Activated CD4-positive, CD25-positive, alpha-beta regulatory T cell treated with anti-CD3 and anti-CD28 coated beads, Interleukin-2, amount 50 U/mL, for 72 hours (primary cell): Measurements from ENCODE around the gene FAM193B.
"Not testable (repeated sequence)": the region's sequence is repeated elsewhere in the genome, so short reads cannot be mapped to it uniquely, and the experiment has no call there.

Source experiments
- DNase-seq: peaks from one replicate; pipeline ENCODE4 v3.0.0; 2021

FAM193B gene

DNA sequence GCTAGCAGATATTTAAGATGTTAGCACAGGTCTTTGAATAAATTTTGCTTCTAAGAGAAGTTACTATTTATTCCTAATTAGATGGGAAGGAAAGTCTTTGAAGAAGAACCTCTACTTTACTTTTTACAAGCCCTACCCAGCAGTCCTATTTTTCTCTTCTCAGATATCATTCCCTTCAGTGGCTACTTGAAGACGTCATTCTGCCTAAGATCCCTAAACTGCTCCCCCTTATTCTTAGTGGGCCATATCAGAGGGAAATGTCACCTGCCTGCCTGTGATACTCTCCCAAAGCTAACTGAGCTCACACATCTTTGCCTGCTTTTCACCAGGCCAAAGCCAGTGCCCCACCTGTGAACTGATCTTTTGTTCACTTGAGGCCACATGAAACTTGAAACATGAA is 21.1 kb upstream of the FAM193B start:
- no peak for DNase-seq

DNA sequence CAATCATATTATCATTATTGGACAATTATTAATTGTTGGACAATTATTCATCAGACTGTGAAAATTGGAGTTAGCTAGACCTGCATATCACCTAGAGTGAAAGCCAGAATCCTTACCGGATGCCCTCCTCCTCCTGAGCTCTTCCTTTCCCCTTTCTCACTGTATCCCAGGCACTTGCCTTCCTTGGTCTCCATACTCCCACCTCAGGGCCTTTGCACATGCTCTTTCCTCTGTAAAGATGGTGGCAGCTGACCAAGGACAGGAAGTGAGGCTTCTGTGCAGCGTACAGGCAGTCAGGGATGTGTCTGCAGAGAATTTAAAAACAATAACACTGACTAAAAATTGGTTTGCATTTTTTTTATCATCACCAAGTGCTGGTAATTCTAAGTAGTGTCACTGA is 15.5 kb upstream of the FAM193B start:
- DNase-seq, result no peak

DNA sequence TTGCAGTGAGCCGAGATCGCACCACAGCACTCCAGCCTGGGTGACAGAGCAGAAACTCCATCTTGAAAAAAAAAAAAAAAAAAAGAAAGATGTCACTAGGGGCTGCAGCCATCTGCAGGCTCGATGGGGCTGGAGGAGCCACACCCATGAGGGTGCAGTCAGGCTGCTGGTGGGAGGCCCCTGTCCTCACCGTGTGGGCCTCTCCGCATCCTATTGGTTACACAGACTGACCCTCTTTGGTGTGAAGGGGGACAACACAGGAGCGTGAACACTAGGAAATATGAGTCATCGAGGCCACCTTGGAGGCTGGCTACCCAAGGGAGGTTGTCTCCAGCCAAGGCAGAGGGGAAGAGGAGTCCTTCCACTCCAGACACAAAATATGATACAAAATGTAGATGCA is 14.0 kb upstream of the FAM193B start:
- no peak for DNase-seq

DNA sequence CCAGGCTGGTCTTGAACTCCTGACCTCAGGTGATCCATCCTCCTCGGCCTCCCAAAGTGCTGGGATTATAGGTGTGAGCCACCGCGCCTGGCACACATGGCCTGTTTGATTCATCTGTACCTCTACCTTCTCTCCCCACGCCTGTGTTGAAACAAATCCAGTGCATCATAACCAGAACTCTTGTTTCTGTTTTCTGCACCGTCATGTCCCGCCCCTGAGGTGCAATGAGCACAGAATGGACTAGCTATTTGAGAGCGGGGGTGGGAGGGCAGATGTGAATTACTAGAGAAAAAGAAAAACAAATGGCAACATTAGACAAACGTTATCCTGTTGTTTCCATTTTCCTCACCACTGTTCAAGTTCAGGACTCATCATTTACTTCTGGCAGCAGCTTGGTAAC is 10.7 kb upstream of the FAM193B start:
- no peak for DNase-seq

DNA sequence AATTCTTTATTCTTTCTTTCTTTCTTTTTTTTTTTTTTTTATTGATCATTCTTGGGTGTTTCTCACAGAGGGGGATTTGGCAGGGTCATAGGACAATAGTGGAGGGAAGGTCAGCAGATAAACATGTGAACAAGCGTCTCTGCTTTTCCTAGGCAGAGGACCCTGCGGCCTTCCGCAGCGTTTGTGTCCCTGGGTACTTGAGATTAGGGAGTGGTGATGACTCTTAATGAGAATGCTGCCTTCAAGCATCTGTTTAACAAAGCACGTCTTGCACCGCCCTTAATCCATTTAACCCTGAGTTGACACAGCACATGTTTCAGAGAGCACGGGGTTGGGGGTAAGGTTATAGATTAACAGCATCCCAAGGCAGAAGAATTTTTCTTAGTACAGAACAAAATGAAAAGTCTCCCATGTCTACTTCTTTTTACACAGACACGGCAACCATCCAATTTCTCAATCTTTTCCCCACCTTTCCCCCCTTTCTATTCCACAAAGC is 5.1 kb upstream of the FAM193B start:
- not testable (repeated sequence) for DNase-seq

DNA sequence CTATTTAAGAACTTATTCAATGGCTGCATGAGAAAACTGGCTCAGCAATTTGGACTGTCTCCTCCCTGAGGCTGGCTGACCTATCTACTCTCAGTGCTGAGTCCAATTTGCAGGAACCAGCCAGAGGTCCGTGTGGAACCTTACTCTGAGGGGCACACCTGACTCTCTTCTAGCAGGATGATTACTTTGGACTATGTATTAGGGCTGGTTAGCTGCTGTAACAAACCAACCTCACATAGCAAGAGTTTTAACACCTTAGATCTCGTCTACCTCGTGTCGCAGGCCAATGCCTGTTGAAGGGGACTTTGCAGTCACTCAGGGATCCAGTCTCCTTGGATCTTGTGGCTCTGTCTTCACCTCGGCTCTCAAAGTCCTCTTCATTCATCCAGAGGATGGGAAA is 3.4 kb upstream of the FAM193B start:
- DNase-seq, result no peak

DNA sequence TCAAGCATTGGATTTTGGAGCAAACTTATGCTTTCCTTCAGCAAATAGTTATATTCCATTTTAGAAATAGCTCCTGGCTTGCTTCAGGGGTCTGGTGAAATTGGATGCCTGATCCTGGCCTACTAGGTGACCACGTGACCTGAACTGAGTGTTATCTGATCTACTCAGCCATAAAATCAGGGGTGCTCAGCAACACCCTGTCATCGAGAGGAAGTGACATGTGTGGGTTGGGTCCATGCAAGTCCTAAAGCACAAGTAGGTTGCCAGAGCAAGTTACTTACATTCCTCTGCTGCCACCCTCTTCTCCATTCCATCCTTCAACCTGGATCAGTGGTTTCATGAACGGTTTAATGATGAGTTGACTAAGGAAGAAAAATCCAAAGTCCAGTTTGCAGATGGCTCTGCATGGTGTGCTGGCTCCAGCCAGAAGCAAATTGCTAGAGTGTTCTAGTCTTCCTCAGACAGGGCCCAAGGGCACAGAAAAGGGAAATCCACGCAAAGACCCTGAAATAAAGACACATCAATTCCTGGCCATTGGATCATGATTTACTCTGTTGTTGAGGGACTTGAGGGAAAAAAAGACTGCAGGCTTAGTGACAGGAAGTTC is 2.8 kb upstream of the FAM193B start:
- DNase-seq, result no peak

DNA sequence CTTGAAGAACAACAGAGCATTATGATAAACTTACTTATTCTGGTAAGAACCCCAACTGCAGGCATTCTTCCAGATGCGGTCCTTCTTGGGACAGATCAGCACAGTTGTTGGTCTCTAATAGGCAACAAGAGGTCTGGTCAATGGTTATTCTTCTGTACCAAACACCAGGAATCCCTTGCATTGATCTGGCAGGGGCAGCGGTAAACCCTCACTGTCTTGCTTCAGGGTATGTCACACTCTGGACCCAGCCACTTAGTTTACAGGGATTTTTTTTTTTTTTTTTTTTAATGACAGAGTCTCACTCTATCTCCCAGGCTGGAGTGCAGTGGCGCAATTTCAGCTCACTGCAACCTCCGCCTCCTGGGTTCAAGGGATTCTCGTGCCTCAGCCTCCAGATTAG is 1.3 kb upstream of the FAM193B start:
- DNase-seq, result no peak

DNA sequence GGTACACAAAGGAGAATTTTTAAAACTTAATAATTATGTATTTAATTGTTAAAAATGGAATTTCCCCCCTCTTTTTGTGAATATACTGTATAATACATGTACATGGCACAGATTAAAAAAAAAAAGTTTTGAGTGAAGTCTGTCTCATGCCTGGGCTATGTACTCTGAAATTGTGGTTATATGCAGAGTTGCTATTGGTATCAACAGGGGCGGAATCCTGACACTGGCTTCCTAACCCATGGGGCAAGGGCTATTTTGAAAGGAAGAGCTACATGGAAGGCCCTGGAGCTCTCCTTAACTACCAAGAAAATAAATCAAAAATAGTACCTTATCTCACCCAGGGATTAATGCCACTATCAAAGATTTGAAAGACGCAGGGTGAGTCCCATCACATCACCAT is 865 bp upstream of the FAM193B start:
- no peak for DNase-seq

DNA sequence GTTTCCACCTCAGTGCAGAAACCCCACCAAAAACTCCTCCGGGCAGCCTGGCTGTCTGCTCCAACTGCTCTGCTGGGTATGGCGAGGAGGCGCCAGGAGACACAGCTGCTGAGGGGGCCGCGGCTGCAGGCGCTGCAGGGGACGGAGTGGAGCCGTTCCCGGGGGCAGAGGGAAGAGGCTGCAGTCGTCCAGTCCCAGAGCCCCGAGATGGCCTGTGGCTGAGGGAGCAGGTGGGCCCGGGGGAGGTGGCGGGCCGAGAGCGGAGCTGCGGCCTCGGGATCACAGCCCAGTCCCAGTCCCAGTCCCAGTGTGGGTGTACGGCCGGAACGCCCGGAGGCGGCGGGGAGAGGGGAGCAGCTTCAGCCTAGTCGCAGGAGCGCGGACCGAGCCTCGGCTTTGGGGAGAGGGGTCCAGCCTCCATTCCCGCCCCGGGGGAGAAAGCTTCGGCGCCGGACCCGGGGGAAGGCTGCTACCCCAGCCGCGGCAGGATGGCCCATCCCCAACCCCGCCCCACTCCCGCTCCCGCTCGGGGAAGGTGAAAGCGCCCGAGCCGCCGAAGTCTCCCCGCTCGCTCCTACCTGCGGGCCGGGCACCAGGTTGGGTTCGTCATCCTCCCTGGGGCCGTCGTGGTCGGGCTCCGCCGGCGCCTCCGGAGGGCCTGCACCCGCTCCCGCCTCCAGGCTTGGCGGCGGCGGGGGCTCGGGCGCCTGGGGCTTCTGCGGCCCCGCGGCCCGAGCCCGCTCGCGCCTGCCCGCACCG is 513 bp downstream of the FAM193B start:
- peak; percentile 61 for DNase-seq

DNA sequence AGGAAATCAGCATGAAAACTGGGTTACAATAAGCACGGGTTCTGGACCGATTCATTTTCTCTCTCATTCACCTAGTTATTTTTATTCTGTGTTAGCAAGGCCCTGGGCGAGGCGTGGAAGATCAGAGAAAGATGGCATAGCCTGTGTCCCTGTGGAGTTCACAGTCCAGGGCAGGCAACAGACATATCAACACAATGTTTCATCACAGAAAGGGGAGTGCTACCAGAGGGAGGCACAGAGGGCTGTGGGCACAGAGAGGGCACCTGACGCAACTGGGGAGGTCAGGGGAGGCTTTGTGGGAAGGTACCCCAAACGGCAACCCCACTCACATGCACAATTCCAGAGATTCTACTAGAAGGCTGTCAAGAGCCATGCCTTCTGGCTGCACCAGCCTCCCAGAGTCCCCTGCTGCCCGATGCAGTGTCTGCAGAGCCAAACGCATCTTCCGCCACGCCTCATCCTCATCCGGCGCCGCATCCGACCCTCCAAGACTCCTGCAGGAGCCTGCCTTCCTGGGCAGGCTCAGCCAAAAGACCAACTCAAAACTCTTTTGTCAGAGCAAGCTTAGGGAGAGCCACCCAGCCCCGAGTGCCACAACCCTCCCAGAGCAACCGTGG is 1.4 kb downstream of the FAM193B start:
- no peak for DNase-seq

DNA sequence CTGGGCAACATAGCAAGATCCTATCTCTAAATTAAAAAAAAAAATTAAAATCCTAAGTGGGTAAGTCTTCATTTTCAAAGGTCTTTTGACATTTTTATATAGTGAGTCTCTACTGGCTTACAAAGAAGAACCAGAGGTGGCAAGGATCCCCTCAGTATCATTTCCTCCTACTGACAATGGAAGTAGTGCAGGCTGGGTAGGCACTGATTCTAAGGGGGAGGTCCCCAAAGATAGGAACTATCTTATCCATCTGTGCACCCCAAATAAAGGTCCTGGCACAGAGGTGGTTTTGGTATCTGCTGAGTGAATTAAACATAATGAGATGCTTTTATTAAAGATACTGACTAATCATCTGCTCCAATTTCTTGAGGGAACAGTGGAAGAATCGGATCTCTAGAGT is 4.2 kb downstream of the FAM193B start:
- DNase-seq, result no peak

DNA sequence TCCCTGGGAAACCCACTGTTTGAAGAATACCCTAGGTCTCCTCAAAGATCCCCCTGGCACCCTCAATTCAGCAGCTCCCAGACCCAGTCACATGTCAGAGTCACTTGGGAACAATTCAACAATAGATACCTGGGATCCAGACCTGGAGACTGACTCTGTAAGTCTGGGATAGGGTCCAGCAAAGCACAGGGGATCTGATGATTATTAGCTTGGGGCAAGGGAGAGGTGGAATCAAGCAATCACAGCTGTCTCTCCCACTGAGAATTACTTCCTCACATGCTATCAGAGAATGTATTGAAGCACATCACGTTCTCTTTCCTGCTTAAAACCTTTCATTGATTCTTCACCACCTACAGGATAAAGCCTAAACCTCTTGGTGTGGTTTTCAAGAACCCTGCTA is 5.9 kb downstream of the FAM193B start:
- DNase-seq, result no peak

DNA sequence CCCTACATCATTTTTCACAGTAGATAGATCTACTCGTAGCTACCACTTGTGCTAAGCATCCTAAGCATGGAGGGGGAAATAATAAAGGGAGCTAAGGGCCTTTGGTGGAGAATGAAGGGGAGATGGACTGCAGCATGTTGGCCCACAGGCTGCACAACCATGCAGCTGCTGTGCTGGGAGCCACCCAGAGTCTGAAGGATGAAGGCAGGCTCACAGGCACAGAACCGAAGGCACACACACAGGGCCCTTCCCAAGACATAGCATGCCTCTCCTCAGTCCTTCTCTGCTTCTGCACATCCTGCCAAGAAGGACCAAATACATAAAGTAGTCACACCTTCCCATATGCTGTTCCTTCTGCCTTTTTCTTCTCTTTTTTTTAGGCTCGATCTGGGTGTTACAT is 6.6 kb downstream of the FAM193B start:
- no peak for DNase-seq

DNA sequence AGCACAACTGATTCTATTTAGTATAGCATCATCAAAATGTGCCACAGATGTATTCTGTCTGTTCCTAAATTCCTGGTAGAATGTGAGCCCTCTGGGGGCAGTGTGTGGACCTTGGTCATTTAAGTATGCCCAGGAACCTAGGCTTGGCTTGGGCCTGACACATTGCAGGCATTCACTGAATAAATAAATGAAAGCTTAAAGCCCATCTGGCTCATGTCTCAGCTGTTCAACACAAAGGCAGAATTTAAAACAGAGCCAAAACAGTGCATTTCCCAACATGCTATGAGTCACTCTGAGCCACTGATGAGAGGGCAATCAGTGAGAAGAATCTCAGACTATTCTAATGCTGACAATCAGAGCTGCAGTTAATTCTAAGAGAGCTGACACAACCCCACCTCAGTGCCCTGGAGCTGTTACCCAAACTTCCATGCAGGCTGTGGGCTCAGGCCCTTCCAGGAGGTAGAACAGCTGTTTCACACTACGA is 8.1 kb downstream of the FAM193B start:
- no peak for DNase-seq

DNA sequence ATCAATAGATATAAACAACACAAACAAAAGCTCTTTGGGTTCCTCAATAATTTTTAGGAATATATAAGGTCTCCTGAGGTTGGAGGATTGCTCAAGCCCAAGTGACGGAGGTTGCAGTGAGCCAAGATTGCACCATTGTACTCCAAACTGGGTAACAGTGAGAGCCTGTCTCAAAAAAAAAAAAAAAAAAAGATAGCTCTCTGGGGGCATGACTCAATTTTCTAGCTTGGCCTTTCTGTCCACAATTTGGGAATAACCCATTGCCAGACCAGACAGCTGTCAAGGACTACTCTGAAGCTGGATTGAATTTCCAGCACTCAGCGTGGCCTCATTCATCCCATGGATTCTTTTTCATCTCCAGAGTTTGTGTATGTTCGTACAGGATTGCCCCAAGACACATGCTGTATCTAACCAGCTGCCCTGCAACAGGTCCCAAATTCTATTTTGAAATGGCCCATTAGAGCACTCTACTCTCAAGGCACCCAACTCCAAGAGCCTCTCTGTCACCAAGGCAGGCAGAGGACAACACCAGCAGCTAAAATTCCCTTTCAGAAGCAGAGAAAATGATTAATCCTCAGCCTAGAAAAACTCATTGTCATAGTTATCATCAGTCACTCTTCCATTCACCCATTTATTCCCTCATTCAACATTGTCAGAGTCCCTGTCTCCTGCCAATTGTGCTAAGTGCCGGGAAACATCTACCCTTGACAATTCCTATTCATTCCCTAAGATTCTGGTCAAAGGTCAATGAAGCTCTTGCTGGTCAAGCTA is 8.7 kb downstream of the FAM193B start:
- no peak for DNase-seq

DNA sequence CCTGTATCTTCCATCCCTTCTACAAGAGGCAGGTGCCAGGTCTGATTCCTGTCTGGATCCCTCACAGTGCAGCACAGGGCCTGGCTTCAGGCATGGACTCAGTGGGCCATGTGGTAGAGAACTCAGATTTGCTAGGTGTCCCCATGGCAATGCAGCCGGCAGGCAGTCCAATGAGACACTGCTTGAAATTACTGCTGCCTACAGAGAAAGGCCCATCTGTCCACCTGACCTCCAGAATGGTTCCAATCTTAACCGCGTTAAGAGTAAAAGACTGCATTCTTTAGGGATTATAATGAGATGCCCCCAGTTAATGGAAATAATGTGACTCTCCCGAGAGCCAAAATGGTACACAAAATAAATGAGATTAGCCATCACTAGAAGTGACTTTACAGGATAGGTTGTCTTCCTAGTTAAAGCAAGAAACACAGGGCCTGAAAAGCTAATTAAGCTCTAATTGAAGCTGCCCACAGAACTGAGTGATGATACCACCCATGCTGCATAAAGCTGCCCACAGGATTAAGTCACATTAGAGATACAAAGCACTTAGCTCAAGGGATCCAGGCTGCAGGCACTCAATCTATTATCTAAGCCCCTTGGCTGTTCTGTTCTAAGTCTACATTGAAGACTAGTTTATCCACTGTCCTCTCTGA is 11.4 kb downstream of the FAM193B start:
- DNase-seq, result no peak

DNA sequence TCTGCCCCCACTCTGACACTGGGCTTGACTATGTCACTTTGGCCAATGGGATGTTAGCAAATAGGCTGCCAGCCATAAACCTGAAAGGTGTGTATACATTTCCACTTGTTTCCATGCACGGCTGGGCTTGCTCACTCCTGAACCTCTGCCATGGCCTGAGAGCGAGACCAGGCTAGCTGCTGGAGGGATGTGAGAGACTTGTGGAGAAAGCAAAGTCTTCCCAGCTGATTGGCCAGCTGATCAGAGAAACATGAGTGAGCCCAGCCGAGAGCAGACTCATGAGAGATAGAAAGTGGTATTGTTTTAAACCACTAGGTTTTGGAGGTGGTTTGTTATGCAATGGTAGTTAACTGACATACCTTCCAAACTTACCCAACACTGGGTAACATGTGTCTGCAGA is 13.9 kb downstream of the FAM193B start:
- no peak for DNase-seq

DNA sequence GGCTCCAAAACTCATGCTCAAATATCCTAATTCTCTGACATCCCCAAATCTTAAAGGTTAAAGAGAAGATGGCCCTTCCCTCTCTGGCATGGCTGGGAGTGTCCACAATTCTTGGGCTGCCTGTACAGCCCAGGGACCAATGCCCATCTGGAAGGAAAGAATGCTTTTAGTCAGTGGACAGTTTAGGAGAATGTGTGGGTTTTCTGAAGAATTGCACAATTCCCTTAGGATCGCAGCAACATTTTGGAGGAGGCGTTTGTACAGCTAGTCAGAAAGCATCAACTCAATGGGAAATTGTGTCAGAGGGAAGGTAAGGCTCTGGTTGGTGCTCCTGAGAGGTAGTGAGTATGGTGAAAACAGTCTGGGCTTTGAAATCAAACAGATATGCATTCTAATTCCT is 15.0 kb downstream of the FAM193B start:
- no peak for DNase-seq

DNA sequence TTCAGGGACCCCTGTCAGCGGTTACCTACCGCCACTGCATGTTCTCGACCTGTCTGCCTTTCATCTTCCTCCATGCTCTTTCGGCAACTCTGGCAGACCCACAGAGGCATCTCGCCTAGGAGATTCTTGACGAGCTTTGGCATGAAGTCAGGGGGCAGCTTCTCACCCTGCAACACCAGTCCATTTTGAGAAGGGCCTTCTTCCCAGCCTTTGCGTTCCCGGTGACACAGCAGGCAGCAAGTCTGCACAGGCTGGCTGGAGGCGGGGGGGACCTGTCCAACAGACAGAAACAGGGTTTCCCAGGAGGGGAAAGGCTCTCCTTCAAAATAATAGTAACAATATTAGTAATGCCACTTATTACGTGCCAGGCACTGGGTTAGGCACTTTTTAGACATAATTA is 15.5 kb downstream of the FAM193B start:
- no peak for DNase-seq

DNA sequence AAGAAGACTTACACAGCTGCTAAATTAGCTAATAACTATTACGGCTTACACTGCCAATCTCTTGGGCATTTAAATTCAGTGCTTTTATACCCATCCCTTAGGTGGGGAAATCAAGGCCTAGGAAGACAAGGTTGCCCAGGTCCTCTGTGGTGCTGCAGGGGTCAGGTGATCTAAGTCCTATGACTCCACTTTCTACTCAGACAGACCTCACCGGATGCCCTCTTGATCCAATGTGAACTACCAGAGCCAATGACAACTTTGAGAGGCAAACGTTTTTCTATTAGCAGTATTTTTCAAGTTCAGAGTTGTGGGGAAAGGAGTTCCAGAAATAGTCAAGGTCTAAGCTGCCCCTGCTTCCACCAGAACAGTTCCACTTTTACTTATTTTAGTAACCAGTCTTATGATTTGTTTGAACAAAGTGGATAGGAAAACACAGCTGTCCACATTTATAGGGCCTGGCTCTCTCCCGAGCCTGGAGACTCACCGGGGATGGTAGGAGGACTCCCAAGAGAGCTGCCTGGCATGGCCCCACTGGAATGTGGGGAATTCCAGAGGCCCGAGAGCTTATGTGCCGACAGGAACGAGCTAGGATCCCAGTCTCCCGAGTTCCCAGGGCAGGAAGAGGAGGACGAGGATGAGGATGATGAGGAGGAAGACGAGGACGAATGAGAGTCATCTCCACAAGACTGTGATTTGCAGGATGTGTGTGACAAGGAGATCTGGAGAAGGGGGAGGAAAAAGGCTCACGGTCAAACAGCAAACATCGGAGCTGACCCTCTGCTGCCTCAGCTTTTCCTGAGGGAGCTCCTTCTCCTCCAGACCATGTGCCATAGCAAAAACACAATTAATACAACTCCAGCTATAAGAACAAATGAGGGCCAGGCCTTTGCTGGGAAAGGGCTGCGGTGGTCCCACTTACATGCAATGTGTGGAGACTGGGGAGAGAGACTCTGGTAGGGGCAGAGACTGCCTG is 16.7 kb downstream of the FAM193B start:
- DNase-seq, result no peak

DNA sequence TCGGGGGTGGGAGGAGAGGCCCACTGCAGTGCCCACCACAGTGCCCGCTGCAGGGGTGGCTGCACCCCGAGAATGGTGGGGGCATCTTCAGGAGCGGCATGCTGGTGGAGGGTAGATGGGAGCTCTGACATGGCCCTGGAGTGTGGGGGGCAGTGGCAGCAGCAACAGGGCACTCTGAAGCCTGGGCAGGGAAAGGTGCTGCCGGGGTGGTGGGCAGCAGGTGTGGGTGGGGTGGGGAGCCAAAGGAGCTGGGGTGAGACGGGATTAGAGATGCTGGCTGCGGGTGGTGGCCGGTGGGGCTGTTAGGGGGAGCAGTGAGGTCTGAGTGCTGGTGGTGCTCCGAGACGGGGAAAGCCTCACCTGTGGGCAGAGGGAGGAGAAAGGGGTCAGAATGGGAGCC is 18.0 kb downstream of the FAM193B start:
- DNase-seq, result no peak
